Measurements from ENCODE around the gene CACNB3.
A peak's percentile ranks its signal among the peaks of the same experiment; 100 is the strongest.

CACNB3 gene

GRCh38 chr12:48817873-48818830, at the start of gene CACNB3:
CACNB3 (plus strand) TSS chr12:48818496; CDS start chr12:48818930, 434 bp downstream.
- peak; percentile 79 for DNase-seq

- DNase-seq, result no peak
These were observed 49.6 kb upstream of the CACNB3 start for GRCh38 chr12:48768736-48769135.

- no peak for DNase-seq
These were observed 47.5 kb upstream of the CACNB3 start for GRCh38 chr12:48770756-48771155.

- no peak for DNase-seq
These were observed 46.6 kb upstream of the CACNB3 start for GRCh38 chr12:48771588-48772112.

GRCh38 chr12:48773686-48774085, 44.6 kb upstream of the CACNB3 start:
- no peak for DNase-seq

- no peak for DNase-seq
These were observed 43.8 kb upstream of the CACNB3 start for GRCh38 chr12:48774516-48774915.

GRCh38 chr12:48775299-48775698, 43.0 kb upstream of the CACNB3 start:
- DNase-seq, result no peak

- DNase-seq, result no peak
These were observed 42.2 kb upstream of the CACNB3 start for GRCh38 chr12:48775991-48776649.

GRCh38 chr12:48776956-48777355, 41.3 kb upstream of the CACNB3 start:
- no peak for DNase-seq

- DNase-seq, result no peak
These were observed 40.5 kb upstream of the CACNB3 start for GRCh38 chr12:48777501-48778400.

- DNase-seq, result no peak
These were observed 38.4 kb upstream of the CACNB3 start for GRCh38 chr12:48779869-48780268.

GRCh38 chr12:48780381-48781025, 37.8 kb upstream of the CACNB3 start:
- no peak for DNase-seq

GRCh38 chr12:48781750-48782456, 36.4 kb upstream of the CACNB3 start:
- DNase-seq, result no peak

- DNase-seq, result no peak
These were observed 35.6 kb upstream of the CACNB3 start for GRCh38 chr12:48782457-48783395.

- DNase-seq, result no peak
These were observed 34.9 kb upstream of the CACNB3 start for GRCh38 chr12:48783432-48783831.

GRCh38 chr12:48786591-48787544, 31.4 kb upstream of the CACNB3 start:
- no peak for DNase-seq

GRCh38 chr12:48787791-48788523, 30.3 kb upstream of the CACNB3 start:
- DNase-seq, result no peak

- no peak for DNase-seq
These were observed 29.8 kb upstream of the CACNB3 start for GRCh38 chr12:48788524-48788853.
